ENCODE measurements around the gene VSIG8. TPM values are rescaled to one million over a fixed set of nuclear protein-coding genes. Genes with fewer than 3 reads are reported as not detected.

The VSIG8 gene
- total and polyA plus RNA-seq, 3 experiments from 2014 or later: not detected

DNA sequence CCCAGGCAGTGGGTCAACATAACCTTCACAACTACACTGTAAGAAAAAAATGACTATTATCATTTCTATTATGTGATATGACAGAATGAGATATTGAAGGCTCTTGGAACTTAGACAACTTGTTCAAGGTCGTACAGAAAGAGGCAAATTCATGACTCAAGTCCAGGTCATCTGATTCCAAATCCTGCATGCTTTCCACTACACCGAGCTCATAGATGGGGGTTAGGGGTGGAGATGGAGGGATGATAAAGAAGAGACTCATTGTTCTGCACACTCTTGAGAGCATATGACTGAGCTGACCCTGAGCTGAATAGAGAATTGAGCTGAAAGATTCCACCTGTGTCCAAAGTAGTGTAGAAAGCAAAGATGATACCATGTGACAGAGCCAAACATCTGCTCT, 57.5 kb downstream of the VSIG8 start:
- peaks cover 31% of the 10 kb centered on the region for H3K4me1 ChIP-seq (ENCODE audit: insufficient read depth, low read length)
- H3K4me3 Mint-ChIP-seq: peak overlapping the region; percentile 21 to 94 (median 83)

More for the DNA sequence above, 57.5 kb downstream of the VSIG8 start:
- Mint-ChIP-seq H3K27ac (peak overlapping the region in 4 of 8 donors; percentile 0 to 62 (median 34)), H3K36me3 (peaks cover 14 to 16% (median 15%) of the 10 kb centered on the region in 3 donors), H3K4me1 (peaks cover 73 to 77% (median 75%) of the 10 kb centered on the region in 3 donors), H3K27me3 (peaks cover 0 to 7% of the 10 kb centered on the region in 2 donors), H3K9me3 (no peaks in the 10 kb centered on the region)
- Histone ChIP-seq H3K27me3 (ENCODE audit: insufficient read depth, low read length, poor library complexity, severe bottlenecking) (no peaks in the 10 kb centered on the region), H3K27ac (ENCODE audit: low read depth, low read length) (no peak overlapping the region), H3K9me3 (ENCODE audit: low read length) (no peaks in the 10 kb centered on the region), H3K4me3 (ENCODE audit: low read length) (no peak overlapping the region), H3K36me3 (ENCODE audit: insufficient read depth, low read length) (no peaks in the 10 kb centered on the region)
- DNase-seq: no peak
- ChIA-PET POLR2A (no interaction called here), CTCF (interaction anchor here (1.3 to 12.6 kb wide), 4 partner anchors 22 to 202 kb away, joined by 3 to 316 read pairs (median 8); partner anchors contain the start of genes DUSP23 and SLAMF8)

Other genes starting within 250 kb of the VSIG8 start
- not detected for gene CRP, start 148.1 kb downstream of the VSIG8 start, total RNA-seq
- gene CRP, start 148.1 kb downstream of the VSIG8 start, polyA plus RNA-seq: not detected
- gene DUSP23, start 81.7 kb downstream of the VSIG8 start, total RNA-seq: 10 to 100 TPM; 35.5 to 38.1 TPM
- gene DUSP23, start 81.7 kb downstream of the VSIG8 start, polyA plus RNA-seq: 65.8 TPM
- gene FCRL6, start 60.3 kb downstream of the VSIG8 start, total RNA-seq: 1 to 10 TPM; 1.5 to 1.8 TPM
- gene FCRL6, start 60.3 kb downstream of the VSIG8 start, polyA plus RNA-seq: 129 TPM
- 1 to 10 TPM; 3.2 to 4.0 TPM for gene SLAMF8, start 35.8 kb downstream of the VSIG8 start, total RNA-seq
- 7.3 TPM for gene SLAMF8, start 35.8 kb downstream of the VSIG8 start, polyA plus RNA-seq
- 1 to 10 TPM in 1 of 2 experiments, under 1 TPM in 1; 0.75 to 1.2 TPM for gene CFAP45, start 37.5 kb upstream of the VSIG8 start, total RNA-seq
- 0.18 TPM for gene CFAP45, start 37.5 kb upstream of the VSIG8 start, polyA plus RNA-seq
- 100 to 1,000 TPM; 566 to 578 TPM for gene TAGLN2, start 62.9 kb upstream of the VSIG8 start, total RNA-seq
- gene TAGLN2, start 62.9 kb upstream of the VSIG8 start, polyA plus RNA-seq: 811 TPM
- gene IGSF9, start 83.0 kb upstream of the VSIG8 start, total RNA-seq: under 1 TPM; 0.04 to 0.11 TPM
- gene IGSF9, start 83.0 kb upstream of the VSIG8 start, polyA plus RNA-seq: not detected
- gene SLAMF9, start 91.6 kb upstream of the VSIG8 start, total RNA-seq: not detected
- gene SLAMF9, start 91.6 kb upstream of the VSIG8 start, polyA plus RNA-seq: not detected
- gene PIGM, start 169.3 kb upstream of the VSIG8 start, total RNA-seq: 1 to 10 TPM; 6.5 to 6.9 TPM
- 3.2 TPM for gene PIGM, start 169.3 kb upstream of the VSIG8 start, polyA plus RNA-seq
- under 1 TPM in 1 of 2 experiments, not detected in 1; 0.13 TPM for gene KCNJ10, start 207.5 kb upstream of the VSIG8 start, total RNA-seq
- not detected for gene KCNJ10, start 207.5 kb upstream of the VSIG8 start, polyA plus RNA-seq
- gene KCNJ9, start 218.9 kb upstream of the VSIG8 start, total RNA-seq: under 1 TPM in 1 of 2 experiments, not detected in 1; 0.04 TPM
- gene KCNJ9, start 218.9 kb upstream of the VSIG8 start, polyA plus RNA-seq: not detected
- gene IGSF8, start 236.0 kb upstream of the VSIG8 start, total RNA-seq: 10 to 100 TPM; 39.5 to 42.7 TPM
- 59.2 TPM for gene IGSF8, start 236.0 kb upstream of the VSIG8 start, polyA plus RNA-seq

Measured in CD8-positive, alpha-beta memory T cell (primary cell).